ENCODE results near the gene ADCY9.

ADCY9 gene

DNA sequence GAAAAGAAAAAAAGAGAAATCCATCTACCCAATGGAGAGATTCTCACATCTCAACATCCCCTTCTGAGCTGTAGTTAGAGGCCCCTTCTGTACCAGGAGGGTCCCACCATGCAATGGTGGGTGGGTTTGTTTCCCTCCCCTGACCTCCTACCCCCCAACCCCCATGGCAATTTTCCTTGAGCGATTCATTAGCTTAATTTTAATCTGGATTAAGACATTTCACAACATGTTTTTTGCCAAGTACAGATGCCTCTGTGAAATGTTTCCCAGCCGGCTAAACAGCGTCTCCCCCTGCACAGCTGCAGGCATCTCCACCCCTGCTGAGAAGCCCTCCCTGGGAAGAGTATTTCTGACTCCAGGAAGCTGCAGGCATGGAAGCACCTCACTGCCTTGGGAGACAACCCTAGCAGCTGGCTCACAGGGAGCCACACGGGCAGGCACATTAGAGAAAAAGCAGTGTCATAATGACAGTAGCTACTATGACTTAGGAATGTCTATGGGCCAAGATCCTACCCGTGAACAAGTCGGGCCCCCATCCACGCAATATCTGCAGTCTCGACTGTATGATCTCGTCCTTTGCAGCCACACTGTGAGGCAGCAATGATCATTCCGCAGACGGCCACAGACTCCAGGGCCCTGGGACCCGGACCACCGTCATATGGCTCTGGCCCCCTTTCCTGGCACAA lies 117.3 kb downstream of the ADCY9 start:
- DNase-seq = peak; percentile 64

DNA sequence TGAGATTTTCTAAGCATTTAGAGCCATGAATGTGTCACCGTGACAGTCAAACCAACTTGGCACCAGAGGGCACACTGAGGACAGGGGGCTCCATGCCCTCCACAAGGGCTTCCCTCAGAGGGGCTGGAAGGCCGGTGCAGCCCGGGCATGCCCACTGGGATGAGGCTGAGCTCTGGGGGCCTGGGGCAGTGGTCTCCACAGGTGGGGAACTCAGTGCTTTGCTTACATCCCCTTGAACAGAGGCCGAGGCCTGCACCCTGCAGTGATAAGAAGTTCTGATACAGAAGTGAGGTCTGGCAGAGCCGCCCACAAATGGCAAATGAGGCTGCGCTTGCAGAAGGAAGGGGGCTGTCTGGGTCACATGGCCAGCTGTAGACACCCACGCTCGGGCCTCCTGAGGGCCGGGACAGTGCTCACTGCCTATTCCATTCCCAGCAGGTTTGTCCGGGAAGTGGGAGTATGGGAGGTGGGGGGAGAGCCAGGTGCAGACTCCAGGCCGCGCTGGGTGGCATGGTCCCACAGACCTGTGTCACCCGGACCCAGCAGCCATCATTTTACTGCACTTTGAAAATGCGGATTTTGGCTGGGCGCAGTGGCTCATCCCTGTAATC lies 118.9 kb downstream of the ADCY9 start:
- DNase-seq = no peak

- no peak for DNase-seq
Observed at GRCh38 chr16:3995001-3995400, 121.2 kb downstream of the ADCY9 start.

DNA sequence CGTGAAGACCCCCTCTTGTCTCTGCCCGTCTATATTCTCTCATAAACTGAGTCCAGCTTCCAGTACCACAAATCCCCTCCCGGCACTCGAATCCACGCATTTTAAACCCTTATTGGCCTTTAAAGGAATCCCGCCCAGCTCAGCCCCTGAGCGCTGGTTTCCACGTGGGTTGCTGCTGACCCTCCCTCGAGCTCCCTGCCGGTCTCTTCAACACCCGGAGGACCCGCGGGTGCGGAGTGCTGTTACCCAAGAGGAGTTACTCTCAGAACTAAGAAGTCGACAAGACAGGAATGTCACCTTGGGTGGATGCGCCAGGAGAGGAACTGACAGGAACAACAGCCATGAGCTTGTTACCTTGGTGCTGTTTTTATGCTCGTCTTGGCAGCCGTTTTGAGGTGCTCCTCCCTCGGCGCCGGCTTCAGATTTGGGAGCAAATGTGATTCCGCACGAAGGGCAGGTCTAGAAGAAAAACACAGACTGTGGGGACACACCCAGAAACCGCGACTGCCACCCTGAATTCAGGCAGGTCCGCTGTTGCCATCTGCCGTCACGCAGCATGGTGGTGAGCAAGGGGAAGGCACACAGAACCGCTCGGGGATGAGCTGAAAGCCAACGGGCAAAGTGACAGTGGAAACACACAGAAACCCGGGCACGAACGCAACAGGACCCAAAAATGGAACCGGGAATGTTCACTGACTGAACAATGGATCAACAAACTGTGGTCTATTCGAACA lies 123.0 kb downstream of the ADCY9 start:
- DNase-seq = no peak

DNA sequence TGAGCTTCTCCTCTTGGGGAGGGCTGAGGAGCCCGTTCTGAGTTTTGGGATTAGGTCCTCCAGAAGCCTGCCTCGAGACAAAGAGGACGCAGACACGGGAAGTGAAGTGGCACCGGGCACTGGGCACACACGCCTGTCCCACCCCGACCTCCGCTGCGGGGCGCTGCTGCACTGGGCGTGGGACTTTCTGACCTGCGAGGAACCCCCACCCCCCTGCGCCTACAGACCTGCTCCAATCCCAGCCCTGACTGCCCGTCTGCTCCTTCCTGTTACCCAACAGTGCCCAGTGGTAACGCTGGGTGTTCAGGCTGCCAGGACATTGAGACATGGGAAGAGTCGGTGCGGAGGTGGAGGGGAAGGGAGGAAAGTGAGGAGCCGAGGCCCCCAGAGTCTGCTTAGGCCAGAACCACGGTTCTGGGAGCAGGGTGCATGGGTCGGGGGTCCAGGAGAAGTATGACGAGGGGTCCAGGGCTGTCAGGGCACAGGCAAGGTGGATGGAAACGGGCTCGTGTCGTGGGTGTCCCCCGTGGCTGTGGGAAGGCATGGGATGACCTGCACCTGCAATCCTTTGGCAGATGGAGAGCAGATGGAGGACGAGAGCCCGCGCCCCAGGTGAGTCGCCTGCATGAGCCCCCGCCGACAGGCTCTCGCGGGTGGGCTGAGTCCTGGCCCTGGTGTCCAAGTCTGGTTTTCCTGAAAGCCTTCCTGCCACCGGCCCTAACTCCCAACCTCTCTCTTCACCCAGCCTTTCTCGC lies 123.8 kb downstream of the ADCY9 start:
- no peak for DNase-seq

GRCh38 chr16:3988824-3989223 lies 127.4 kb downstream of the ADCY9 start:
- peak; percentile 80 for DNase-seq

DNA sequence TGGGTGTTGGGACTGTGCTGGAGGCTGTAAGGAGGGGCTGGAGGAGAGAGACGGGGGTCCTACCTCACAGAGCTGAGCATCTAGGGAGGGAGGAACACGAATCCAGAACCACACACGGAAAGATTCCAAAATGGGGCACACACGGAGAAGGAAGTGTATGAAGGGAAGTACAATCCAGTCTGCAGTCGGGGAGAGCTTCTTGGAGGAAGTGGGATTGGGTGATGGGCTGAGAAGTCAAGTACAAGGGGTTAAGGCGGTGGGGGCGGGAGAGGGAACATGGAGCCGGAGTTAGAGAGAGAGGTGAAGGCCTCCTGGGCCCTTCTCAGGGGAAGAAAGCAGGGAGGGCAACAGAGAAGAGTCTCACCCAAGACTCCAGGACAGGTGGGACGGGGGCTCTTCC lies 128.2 kb downstream of the ADCY9 start:
- DNase-seq = no peak

- DNase-seq = no peak
Observed at GRCh38 chr16:3987231-3987630, 129.0 kb downstream of the ADCY9 start.

GRCh38 chr16:3986235-3986544 lies 130.1 kb downstream of the ADCY9 start:
- no peak for DNase-seq

DNA sequence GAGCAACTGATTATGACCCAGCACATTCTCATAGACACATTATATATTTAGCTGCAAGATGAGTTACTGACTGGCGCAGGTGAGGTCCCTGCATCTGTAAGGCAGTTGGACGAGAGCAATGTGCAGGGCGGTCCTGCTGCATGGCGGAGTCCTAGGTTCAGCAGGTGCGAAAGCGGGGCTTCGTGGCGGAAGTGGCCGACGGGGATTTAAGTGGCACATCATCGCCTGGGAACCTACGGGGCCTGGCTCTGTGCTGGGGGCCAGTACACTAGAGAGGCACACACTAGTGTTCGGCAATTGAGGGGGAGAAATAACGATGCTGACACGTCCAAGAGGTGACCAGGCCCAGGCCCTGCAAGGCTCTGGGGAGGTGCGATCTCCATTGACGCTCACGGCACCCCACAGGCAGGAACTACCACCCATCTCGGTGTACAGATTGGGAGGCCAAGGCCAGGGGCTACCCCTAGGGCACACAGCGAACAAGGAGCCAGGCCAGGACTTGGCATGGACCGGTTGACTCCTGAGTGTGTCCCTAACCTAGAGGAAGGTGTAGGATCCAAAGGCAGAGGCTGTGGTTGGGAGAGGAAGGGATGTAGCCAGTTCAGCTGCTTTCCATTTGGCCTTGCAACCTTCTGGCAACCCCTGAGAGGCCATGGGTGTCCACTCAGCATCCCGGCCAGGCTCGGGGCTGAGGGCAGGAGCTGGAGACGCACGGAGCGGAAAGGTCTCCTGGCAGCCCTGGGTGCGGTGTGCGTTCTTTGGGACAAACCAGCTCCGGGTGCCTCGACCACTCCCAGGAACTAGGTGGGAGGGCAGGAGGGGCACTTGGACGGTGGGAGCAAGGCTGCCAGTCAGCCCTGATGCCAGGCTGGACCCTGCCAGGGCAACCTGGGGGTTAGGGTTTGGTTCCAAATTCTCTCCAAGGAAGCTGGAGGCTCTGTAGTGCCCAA lies 131.9 kb downstream of the ADCY9 start:
- DNase-seq = no peak

- peak; percentile 84 for DNase-seq
Observed at GRCh38 chr16:3983081-3983520, 133.1 kb downstream of the ADCY9 start.

GRCh38 chr16:3982216-3982615 lies 134.0 kb downstream of the ADCY9 start:
- DNase-seq = no peak

GRCh38 chr16:3980253-3981111 lies 135.8 kb downstream of the ADCY9 start:
- DNase-seq = no peak

DNA sequence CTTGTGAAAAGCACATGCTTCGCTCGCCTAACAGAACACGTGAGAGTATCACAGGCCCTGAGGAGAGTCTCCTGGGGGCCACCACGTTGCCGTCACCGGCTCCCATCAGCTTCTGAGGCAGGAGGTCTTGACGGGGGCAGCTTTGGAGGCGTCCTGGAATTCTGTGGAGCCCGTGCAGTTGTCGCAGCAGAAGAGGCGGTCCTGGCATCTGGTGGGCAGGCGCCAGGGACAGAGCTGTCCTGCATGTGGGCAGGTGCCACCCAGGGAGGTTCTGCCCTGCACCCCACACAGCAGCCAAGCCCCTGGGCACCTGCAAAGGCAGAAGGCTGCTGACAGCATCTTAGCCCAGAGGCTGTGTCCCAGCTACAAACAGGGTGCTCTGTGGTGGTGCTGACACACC lies 136.7 kb downstream of the ADCY9 start:
- DNase-seq = no peak

DNA sequence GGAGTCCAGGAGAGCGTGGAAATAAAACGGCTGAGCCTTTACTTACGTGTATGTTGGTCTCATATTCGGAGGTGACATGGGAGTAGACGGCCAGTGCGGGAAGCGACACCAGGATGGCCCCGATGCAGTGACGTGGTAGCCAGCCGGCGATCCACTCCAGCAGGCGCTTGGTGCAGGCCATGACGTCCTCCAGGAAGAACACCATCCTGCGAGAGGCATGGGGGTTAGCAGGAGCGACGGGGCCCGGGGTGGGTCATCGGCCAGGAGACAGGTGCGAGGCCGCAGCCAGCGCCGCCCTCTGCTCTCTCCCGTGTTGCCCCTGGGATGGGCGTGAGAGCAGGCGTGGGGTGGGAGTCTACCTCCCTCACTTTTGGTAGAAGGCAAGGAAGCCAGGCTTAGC lies 137.2 kb downstream of the ADCY9 start:
- no peak for DNase-seq

DNA sequence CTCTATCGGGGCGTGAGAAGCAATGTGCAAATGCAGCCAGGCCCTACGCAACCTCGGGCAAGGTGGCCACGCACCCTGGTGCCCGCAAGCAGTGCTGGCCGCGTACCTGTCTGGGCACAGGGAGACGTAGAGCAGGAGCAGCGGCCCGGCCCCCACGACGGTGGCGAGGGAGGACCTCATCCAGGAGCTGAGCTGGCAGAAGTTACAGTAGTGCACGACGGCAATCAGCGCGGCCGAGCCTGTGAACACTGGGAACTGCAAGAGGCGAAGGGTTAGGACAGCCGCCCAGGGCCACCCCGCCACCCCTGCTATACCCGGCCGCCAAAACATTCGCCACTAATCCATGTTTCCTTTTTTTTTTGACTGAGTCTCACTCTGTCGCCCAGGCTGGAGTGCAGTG lies 138.9 kb downstream of the ADCY9 start:
- no peak for DNase-seq

DNA sequence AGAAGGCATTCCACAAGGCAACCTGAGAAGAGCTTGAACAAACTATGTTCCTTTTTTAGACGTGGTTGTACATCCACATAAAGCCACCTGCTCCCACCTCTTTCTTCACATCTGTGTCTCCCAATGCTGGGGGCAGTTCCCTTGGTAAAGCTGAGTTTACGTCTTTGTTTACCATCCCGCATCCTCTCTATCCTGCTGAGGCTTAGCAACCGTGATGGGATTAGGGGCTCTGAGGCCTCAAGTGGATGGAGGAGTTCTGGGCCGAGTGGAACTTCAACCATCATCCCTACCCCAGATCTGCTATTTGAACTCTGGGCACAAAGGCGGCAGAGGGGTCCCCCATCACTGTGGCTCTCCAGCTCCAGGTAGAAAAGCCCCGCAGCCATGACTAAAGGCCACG lies 141.5 kb downstream of the ADCY9 start:
- no peak for DNase-seq

DNA sequence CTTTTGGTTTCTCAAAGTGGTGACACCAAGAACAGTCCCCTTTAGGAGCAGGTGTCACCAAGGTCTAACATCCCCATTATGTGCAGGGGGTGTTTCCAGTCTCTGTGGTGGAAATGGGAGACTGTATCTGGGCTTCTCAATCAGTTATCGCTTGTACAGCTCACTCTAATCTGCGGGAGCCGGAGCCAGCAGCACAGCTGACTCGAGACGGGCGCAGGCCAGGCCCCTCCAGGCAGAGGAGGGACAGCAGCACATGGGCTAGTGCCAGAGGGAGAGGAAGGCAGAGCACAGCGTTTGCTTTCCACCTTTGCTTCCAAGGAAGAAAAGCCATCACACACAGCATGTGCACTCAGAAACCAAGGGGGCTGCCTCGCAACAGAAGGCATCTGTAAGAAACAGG lies 144.5 kb downstream of the ADCY9 start:
- DNase-seq = no peak

DNA sequence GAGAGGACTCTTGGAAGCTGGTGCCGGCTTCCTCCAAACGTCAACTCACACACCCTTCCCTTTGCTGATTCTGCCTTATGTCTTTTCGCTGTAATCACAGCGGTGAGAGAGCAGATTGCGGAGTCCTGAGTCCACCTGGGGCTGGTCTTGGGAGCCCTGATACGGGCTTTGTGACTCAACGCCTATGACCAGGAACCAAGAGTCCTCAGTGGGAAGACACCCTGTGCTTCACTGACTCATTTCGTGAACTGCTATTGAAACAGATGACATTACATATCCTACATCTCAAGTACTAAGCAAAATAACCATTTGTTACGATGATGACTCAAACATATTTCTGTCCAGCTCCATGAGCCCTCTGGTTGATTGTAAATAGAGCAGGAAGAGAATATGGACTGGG lies 145.0 kb downstream of the ADCY9 start:
- DNase-seq = no peak

DNA sequence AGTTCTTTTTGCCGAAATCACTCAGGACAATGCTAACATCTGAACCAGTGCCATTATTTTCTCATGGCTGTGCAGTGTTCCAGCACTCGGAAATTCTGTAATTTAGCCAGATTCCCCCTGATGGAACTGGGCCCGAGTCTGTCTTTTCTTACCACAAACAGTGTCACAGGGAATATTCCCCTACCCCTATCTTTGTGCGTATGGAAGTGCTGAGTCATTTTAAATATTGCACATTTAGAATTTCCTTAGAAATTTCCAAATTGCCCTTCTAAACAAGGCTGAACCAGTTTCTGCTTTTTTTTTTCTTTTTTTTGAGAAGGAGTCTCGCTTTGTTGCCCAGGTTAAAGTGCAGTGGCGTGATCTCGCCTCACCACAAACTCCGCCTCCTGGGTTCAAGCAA lies 147.7 kb downstream of the ADCY9 start:
- DNase-seq = no peak

DNA sequence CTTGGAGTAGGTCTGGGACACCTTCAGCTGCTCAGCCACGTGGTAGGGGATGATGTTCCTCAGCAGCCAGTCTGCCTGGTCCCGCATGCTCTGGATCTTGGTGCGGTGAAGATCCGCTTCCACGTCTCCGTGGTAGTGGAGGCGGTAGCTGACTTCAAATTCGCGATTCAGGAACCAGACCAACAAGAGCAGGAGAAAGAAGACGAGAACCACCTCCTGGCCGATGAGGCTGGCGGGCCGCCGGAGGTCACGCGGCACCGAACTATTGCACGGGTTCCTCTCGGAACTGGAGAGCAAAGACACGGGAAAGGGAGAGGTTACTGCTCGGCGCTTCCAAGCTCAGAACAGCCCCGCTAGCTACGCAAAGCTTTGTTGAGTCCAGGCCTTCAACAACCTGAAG lies 149.6 kb downstream of the ADCY9 start:
- no peak for DNase-seq

All from NCI-H146 (cell line).